Left forelimb (tissue), 1 donor: ENCODE measurements around the gene ADD3.

ENCODE experiments used
- DNase-seq: peaks from one replicate; pipeline ENCODE4 v3.0.0-alpha.2; 2018; ENCODE audit warnings: low spot score

Gene ADD3

DNA sequence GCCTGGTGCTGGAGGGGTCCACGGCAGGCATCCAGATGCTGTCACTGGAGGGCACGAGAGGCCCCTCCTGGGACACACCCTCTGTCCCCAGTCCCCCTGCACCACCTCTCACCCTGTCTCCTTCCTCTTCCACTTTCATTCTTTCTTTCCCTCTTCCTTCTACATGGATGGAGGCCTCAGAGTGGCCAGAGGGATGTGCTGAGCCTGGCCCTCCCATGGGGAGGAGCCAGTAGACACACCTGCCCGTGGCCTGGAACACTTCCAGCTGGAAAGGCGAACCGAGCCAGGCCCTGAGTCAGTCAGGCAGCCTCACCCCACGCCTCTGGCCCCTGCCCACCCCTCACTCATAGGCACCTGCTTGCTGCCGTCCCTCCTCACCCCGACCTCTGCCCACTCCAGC, 143.7 kb downstream of the ADD3 start:
- DNase-seq, result no peak

DNA sequence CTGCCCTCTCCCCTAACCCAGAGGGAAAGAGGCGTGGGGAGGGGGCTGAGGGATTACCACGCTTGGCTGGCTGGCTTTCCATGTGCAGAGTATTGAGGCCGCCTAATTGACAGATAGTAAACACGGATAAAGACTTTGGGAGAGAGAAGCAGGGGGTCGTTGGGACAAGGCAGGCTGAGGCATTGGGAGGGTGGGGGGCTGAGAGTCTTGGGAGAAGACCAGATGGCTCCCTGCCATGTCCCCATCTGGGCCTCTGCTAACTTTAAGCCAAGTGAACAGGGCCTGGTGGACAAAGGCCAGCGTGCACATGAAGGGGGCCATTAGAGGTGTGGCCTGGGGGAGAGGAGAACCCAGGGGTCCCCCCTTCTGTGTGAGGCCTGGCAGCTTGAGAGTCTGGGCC, 144.2 kb downstream of the ADD3 start:
- no peak for DNase-seq

DNA sequence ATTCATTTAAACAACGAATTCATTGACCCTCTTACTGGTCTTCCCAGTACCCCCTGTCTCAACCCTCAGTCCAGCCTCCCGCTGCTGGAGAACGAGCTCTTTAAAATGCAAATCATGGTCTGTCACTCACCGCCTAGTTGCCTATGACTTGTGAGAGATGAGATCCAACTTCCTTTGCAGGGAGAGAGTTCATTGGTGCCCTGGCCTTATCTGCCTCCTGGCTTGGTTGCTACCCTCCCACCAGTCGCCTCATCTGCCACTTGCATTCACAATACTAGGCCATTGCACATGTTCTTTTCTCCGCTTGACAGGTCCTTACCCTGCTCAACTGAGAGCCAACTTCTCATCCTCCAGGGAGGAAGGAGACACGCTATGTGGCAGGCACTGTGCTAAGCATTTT, 145.6 kb downstream of the ADD3 start:
- DNase-seq, result no peak

DNA sequence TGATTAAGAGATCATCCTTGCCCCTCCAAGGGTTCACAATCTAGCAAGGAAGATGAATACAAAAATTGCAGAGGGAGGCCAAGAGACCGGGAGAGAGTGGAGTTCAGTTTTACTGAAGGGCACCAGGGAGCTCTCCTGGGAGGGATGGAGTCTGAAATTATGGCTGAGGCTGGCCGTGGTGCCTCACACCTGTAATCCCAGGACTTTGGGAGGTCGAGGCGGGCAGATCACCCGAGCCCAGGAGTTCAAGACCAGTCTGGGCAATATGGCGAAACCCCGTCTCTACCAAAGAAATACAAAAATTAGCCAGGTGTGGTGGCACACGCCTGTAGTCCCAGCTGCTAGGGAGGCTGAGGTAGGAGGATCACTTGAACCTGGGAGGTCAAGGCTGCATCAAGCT, 148.3 kb downstream of the ADD3 start:
- DNase-seq, result no peak

DNA sequence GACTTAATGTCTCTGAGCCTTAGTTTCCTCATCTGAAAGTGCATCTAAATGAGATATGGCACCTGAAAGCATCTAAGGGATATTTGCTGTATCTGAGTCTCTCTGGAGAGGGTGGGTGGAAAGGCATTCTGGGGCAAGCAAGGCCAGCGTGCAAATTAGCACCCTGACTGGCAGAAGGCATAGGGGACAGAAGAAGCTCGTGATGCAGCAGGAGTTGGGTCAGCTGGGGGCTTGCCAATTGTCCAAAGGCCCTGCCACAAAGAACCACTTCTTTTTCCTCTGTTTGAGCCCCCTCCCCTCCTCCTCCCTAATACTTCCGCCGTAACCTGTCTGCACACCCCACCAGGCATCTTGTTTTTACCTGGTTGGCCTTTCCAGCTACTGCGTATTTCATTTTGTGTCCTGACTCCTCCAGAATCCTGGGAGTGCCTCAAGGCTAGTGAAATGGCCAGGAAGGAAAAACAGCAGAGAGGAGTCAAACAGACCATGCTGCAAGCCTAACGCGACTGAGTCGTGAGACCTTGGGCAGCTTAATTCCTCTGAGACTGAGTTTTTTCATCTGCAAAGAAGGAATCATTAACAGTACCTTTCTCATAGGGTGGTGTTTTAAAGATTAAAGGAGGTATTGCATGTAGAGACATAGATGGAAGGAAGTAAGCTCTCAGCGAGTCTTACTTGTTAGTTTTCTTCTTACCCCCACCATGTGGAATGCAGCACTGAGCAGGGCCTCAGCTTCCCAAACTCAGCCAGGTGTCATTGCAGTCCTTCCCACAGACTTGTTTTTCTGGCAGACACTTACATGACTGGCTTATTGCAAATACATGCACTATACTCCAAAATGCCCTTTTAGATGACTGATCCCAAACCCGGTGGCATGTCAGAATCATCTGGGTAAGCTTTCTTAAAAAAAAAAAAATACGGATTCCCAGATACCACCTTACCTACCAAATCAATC, 150.5 kb downstream of the ADD3 start:
- DNase-seq, result no peak

DNA sequence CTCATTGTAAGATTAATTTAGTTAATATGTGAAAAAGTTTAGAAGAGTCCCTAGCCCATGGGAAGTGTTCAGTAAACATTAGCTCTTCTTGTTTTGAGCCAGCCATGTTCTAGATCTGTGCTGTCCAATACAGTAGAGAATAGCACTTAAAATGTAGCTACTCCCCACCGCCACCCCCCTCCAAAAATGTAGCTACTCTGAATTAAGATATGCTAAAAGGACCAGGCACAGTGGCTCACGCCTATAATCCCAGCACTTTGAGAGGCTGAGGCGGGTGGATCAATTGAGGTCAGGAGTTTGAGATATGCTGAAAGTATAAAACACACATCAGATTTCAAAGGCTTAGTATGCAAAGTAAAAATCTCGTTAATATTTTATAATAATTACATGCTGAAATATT, 152.3 kb downstream of the ADD3 start:
- DNase-seq, result no peak

DNA sequence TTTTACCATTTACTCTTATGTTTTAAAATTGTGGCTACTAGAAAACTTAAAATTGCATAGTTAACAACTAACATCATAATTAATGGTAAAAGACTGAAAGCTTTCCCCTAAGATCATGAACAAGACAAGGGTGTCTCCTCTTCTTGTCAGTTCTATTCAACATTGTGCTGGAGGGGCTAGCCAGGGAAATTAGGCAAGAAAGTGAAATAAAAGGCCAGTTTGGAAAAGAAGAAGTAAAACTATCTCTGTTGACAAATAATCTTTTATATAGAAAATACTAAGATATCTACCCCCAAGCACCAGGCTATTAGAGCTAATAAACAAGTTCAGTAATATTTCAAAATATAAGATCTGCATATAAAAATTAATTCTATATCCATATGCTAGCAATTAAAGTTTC, 152.7 kb downstream of the ADD3 start:
- no peak for DNase-seq

DNA sequence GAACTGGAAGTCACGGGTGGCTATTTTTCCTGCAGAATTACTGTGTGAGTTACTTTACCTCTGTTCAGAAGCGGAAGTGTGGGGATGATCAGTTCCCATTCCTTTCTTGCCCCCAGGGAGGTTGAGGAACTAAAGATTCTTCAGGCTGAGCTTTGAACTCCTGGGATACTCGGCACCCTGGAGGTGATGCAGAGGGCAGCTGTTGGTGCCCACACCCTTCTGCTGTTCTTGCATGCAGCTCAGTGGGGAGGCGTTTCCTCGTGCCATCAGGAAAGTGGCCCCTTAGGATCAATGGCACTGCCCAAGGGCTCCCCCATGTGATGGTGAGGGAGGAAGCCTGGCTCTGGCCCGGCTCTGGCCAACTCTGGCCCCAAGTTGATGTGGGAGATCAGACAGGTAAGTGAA, 155.0 kb downstream of the ADD3 start:
- DNase-seq, result no peak

DNA sequence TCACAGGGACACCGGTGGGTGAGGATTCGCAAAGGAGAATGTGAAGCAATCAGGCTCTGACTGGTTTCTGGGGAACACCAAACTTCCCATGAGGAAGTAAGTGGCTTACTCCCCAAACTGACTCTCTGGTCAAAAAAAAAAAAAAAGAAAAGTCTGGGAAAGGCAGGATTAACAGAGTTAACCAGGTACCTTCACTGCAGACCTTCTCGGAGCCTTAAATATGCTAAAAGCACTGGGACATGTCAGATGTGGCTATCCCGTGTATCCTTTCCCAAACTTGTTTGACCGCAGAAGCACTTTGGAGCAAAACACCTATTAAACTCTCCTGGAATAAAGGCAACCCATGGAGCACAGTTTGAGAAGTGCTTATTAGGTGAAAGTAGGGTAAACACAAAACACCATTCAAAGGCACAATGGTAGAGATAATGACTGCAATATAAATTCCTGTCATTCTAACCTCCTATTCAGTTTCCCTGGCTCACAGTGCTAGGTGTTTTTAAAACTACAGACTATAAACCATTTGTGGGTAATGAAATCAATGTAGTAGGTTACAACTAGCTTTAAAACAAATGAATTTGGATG, 155.5 kb downstream of the ADD3 start:
- no peak for DNase-seq

DNA sequence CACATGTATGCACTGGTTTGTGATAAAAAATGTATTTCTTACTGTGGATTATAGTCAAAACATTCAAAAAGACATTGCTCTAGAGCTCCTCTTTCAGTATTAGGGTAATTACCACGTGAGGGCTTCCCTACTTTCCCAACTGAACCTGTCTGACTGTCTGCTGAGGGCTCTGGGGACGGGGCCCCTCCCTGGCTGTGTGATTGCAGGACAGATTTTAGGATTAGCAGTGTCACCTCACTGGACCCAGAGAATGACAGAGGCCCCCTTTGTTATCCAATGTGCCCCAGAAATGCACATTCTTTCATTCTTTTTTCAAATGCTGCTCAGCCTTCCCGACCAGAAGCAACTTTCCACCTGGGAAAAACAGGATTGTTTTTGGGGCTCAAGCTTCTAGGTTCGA, 156.1 kb downstream of the ADD3 start:
- no peak for DNase-seq

DNA sequence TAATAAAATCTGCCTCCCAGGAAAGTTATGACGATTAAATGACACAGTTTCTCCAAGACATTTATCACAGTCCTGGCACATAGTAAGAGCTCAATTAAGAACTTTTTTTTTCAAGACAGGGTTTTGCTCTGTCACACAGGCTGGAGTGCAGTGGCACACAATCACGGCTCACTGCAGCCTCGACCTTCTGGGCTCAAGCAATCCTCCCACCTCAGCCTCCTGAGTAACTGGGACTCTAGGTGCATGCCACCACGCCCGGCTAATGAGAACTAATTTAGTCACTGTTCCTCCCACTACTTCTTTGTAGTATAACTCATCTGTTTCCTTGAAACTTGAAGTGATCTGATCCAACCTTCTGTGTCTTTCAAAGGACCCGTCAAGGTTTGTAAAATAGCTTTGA, 157.5 kb downstream of the ADD3 start:
- DNase-seq, result no peak

DNA sequence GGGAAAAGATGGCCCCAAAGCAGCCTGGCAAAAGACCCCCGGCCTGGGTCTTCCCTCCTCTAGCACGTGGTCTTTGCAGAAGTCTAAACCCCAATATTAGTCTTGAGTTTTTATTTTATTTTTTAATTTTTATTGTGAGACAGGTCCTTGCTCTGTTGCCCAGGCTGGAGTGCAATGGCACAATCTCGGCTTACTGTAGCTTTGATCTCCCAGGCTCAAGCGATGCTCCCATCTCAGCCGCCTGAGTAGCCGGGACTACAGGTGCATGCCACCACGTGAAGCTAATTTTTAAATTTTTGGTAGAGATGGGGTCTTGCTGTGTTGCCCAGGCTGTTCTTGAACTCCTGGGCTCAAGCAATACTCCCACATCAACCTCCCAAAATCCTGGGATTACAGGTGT, 159.4 kb downstream of the ADD3 start:
- DNase-seq, result no peak

DNA sequence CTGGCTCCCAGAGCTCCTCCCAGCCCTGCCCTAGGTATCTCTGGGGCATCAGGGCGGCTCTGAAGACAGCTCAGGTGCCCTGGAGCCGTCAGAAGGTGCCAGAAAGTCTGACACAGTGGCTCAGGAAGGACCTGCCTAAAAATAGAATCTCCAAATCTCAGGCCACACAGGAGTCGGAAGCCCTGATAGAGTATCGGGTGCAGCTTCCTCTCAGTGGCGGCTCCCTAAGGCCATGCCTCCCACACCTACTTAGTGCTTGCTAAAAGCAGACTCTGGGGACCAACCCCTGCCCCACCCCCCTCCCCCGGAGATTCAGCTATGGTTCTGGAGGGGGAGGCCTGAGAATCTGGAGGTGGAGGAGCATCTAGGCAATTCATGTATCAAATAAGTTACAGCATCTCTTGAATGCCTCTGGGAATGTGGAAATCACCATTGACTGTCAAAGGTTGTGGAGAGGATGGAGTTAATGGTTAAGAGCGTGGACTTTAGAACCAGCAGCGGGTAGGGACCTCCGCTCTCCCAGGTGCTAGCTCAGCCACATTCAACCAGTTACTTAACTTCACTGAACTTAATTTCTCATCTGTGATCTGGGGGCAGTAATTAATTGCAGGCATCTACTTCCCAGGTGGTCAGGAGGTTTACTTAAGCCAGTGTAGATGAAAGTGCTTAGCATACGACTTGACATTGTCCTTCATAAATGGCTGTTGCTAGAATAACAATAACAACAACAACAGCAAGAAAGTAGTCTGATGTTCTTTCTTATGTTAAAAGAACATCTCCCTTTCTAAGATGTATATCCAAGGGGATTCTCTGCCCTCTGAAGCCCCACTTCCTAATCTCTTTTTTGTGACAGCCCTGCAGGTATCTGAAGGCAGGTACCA, 161.1 kb downstream of the ADD3 start:
- DNase-seq, result no peak

DNA sequence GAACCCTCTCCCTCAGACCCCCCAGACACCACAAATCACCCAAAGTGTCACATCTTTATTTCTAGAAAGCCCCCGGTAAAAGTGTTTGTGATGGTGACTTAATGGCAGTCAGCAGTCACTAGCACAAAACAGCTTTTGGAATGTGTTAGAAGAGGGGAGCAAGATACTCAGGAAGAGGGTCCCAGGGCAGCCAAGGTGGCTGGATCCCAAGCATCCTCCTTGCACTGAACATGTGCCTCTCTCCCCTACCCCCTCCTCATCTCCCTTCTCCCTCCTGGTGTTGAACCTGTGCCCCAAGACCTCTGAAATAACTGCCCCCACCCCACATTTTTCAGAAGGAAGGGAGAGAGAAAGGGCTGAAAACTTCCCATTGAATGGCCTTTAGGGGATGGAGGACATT, 161.8 kb downstream of the ADD3 start:
- no peak for DNase-seq

DNA sequence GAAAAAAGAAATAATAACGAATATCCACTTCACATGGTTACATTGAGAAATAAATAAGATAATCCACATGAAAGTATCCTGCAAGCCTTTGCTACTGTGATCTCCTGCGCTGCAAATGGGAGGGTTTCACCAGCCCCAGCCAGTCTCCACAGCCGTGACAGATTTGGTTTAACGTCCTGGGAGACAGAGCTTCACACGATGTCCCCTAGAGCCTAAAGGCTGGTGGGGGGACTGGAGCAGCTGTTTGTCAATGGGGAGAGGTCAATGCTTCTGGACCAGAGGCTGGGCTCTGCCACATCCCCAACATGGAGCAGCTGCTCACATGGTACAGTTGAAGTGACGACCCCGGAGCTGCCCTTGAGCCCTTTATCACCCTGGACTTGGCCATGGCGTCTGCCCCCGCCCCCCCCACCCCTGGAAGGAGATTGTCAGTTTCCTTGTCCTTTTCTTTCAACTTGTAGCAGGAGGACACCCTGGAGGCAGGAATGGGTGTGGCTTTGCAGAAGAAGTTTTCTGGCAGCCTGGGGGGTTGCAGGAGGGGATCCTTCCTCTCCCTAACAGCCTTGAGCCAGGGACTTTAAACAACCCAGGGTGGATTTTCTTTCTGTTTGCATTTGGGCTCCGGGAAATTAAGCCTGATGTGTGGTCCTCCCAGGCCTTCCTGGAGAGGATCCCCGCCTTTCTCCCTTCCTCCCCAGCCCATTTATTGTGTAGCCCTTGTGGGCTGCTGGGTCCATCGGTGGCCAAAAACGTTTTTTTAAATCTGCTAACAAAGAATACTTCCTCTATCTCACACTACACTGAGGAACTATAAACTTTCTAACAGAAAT, 162.6 kb downstream of the ADD3 start:
- DNase-seq, result no peak

DNA sequence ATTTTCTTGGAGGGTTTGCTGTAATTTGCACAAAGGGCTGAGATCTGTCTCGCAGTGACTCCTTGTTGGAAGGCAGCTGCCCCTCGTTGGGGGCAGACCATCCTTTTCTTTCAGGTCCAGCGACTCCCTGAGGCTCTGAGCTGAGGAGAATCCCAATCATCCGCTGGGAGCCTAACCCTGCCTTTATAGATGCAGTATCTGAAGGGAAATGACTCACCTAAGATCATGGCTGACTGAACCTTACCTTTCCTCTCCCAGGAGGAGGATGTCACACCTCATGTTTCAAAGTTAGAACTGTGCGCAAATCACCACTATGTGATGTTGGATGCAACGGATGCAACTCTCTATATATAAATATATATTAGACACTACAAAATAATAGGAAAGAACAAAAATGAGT, 163.2 kb downstream of the ADD3 start:
- no peak for DNase-seq

DNA sequence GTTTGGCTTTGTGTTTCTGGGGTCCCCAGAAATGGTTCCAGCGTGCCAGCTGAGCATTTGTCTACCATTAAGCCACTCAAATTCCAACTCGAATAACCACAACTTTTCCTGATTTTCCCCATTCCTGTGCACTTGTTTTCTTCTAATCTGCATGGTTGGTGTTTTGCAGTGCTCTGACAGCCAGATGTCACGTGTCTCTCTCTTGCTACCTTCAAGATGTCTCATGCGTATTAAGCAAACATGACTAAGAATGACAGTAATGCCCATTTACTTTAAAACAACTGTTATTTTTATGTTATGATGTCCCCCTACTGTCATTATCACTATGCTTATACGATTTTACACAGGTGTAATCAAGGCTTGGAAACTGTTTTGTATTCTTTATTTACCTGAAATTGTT, 164.4 kb downstream of the ADD3 start:
- no peak for DNase-seq

DNA sequence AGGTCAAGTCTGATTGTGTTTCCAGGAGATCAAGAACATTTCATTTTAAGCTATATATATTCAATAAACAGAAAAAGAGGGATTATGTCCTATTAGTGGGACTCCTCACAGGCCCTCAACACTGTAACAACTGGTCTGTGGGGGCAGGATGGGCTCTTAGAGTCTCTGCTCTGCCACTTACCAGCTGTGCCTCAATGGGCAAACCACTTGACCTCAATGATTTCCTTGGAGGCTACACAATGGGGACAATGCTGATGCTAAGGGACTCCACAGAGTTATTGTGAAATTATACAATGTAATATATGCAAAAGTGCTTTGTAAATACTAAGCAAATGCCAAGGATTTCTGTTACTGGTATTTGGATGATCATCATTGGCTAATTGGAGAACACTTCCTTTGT, 166.4 kb downstream of the ADD3 start:
- DNase-seq, result no peak

DNA sequence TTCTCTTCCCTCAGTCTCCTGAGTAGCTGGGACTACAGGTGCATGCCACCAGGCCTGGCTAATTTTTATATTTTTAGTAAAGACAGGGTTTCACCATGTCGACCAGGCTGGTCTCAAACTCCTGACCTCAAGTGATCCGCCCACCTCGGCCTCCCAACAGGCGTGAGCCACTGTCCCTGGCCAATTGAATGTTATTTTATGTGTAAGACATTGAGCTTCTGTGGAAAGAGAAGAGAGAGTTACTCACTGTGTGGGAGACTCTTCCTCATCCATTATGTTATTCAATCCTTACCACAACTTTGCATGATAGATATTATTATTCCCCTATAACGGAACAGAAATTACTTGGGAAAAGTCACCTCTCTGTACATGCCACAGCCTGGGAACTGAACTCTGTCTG, 167.0 kb downstream of the ADD3 start:
- DNase-seq, result no peak

DNA sequence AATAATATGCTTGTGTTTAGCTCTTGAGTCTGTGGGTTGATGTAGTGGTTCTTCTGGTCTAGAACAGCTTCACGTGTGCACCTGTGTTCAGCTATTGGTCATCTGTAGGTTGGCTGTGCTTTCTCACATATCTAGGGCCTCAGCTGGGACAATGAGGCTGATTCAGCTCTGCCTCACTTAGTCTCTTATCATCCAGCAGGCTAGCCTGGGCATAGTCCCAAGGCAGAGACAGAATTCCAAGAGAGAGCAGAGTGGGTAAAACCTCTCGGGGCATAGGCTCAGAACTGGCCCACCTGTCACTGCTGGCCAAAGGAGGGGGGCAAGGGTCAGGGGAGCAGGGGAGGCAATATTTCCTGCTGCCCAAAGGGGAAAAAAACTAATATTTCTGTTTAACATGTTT, 167.6 kb downstream of the ADD3 start:
- DNase-seq, result no peak

DNA sequence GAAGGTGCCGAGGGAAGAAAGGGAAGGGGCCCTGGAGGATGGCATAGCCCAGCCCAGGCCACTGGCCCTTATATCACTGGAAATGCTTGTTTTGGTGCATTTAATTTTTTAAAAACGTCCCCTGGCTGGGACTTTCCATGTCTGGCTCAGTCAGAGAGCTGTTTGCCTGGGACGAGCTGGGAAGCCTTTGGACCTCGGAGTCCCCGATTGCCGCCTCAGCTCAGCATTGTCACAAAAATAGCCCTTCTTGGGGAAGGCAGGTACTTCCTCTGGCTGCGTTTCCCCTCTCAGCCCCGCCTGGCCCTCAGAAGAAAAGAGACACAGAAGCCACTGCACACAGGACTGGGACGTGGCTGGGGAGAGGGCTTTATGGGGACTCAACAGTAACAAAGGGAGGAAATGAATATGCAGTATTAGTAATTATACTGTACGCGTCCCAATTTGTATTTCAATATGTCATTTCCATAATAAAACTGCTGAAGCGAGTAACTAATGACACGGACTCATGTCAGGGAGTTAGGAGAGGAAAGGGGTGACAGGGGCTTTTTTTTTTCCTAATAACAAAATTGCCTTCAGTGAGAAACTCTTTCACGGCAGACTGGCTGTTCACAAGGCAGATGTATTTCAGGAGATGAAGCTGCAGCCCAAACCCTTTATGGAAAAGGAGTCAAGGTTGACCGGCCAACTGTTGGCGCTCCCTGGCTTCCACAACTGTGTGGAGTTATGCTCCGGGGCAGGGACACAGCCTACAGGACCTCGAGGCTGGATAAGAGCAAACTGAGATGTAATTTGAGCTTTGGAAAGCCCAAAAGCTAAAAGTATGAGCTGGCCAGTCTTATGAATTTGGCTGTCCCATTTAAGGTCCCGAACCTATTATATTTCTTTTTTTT, 168.6 kb downstream of the ADD3 start:
- no peak for DNase-seq
